ENCODE measurements around the gene TUBD1. TPM values are rescaled to one million over a fixed set of nuclear protein-coding genes. Genes with fewer than 3 reads are reported as not detected.
A peak's percentile ranks its signal among the peaks of the same experiment; 100 is the strongest.
"Not testable (repeated sequence)": the region's sequence is repeated elsewhere in the genome, so short reads cannot be mapped to it uniquely, and the experiment has no call there.

Gene TUBD1
- total RNA-seq, 2 experiments from 2014 or later, result 14.3 to 15.5 TPM

GRCh38 chr17:59837308-59838051, 55.3 kb downstream of the TUBD1 start:
- peak overlapping the region; percentile 100 for H3K27ac Mint-ChIP-seq
- ATAC-seq, result peak; percentile 86
- peak overlapping the region; percentile 95 for H3K4me3 Mint-ChIP-seq
- CTCF ChIA-PET, result interaction anchor here (0.7 to 10.8 kb wide), 5 partner anchors 8 to 83 kb away, joined by 3 to 90 read pairs (median 13); no protein-coding TSS in a partner anchor
- H3K9me3 Mint-ChIP-seq (ENCODE audit: low read depth), result no peaks in the 10 kb centered on the region
- peaks cover 38% of the 10 kb centered on the region for H3K4me1 Mint-ChIP-seq
- H3K36me3 Mint-ChIP-seq, result peaks cover 53% of the 10 kb centered on the region
- peak; percentile 88 for DNase-seq
- no peaks in the 10 kb centered on the region for H3K27me3 Mint-ChIP-seq

DNA sequence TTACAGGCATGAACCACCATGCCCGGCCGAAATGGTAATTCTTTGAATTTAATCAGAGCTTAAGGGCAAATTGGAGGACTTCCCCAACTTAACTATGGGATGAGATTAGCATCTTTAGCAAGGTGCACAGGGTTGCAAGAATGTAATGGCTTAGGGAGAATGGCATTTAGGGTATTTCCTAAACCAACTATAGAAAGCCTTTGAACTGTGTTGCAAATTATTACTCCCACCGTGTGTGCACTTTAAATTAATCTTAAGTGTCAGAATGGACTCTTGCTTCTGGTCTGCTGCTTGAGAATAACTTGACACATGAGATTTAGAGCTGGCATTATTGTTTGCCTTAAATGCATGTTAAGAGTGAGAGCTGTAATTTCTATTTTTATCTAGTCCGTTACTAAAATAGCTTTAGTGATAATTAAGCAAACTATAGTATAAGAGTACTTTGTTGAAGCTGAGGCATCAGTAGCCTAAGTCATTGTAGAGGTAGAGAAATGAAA, 59.8 kb downstream of the TUBD1 start:
- Mint-ChIP-seq H3K4me3 (peak overlapping the region; percentile 10), H3K4me1 (peaks cover 75% of the 10 kb centered on the region), H3K27ac (peak overlapping the region; percentile 88), H3K9me3 (ENCODE audit: low read depth) (no peaks in the 10 kb centered on the region), H3K36me3 (peaks cover 20% of the 10 kb centered on the region), H3K27me3 (no peaks in the 10 kb centered on the region)
- CTCF ChIA-PET, result interaction anchor here (1.6 to 4.3 kb wide), 3 partner anchors 16 to 80 kb away, joined by 3 to 30 read pairs (median 13); no protein-coding TSS in a partner anchor
- DNase-seq (no peak), ATAC-seq (no peak)

DNA sequence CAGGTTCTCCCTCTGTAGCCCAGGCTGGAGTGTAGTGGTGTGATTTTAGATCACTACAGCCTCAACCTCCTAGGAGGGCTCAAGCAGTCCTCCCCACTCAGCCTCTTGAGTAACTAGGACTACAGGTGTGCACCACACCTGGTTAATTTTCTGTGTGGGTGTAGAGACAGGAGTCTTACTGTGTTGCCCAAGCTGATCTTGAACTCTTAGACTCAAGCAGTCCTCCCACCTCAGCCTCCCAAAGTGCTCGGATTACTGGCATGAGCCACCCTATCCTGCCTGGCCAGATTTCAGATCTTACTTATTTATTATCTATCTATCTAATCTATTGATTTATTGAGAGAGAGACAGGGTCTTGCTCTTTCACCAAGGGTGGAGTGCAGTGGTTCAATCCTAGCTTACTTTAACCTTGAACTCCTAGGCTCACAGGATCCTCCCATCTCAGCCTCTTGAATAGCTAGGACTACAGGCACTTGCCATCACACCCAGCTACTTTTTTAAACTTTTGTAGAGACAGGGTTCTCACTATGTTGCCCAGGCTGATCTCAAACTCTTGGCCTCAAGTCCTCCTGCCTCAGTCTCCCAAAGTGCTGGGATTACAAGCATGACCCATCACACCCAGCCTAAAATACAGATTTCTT, 61.8 kb downstream of the TUBD1 start:
- CTCF ChIA-PET, result interaction anchor here (0.6 to 4.3 kb wide), 7 partner anchors 17 to 78 kb away, joined by 3 to 30 read pairs (median 4); partner anchors contain the start of genes RPS6KB1 and TUBD1
- peaks cover 26% of the 10 kb centered on the region for H3K36me3 Mint-ChIP-seq
- peak overlapping the region; percentile 74 for H3K4me3 Mint-ChIP-seq
- ATAC-seq (no peak), DNase-seq (no peak)
- H3K4me1 Mint-ChIP-seq, result peaks cover 80% of the 10 kb centered on the region
- H3K9me3 Mint-ChIP-seq (ENCODE audit: low read depth), result no peaks in the 10 kb centered on the region
- no peaks in the 10 kb centered on the region for H3K27me3 Mint-ChIP-seq
- peak overlapping the region; percentile 98 for H3K27ac Mint-ChIP-seq

DNA sequence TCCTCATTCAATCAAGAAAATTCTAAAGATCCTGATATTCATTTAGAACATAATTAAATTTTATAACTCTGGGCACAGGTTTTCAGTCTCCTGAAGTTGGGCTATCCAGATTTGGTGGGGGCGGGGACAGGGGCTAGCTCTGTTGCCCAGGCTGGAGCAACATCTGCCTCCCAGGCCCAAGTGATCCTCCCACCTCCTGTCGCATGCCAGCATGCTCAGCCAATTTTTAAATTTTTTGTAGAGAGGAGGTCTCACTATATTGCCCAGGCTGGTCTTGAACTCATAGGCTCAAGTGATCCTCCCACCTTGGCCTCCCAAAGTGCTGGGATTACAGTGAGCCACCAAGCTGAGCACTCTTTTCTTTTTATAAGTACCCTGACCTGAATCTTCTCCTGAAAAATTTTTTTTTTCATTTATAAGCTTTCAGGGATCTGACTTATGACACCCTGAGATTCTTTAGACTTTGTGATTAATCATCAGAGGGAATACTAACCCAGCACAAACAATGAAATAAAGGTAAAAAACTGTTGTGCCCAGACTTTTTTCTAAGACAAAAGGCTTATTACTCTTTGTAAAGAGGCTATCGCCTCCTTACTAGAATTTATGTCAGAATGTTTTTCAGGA, 62.6 kb downstream of the TUBD1 start:
- Mint-ChIP-seq H3K9me3 (ENCODE audit: low read depth) (no peaks in the 10 kb centered on the region), H3K36me3 (peaks cover 28% of the 10 kb centered on the region), H3K4me3 (peak overlapping the region; percentile 74), H3K27ac (peak overlapping the region; percentile 98), H3K27me3 (no peaks in the 10 kb centered on the region), H3K4me1 (peaks cover 85% of the 10 kb centered on the region)
- CTCF ChIA-PET, result interaction anchor here (1.0 to 5.2 kb wide), 7 partner anchors 8 to 77 kb away, joined by 3 to 51 read pairs (median 10); no protein-coding TSS in a partner anchor
- DNase-seq, result peak; percentile 61
- no peak for ATAC-seq

DNA sequence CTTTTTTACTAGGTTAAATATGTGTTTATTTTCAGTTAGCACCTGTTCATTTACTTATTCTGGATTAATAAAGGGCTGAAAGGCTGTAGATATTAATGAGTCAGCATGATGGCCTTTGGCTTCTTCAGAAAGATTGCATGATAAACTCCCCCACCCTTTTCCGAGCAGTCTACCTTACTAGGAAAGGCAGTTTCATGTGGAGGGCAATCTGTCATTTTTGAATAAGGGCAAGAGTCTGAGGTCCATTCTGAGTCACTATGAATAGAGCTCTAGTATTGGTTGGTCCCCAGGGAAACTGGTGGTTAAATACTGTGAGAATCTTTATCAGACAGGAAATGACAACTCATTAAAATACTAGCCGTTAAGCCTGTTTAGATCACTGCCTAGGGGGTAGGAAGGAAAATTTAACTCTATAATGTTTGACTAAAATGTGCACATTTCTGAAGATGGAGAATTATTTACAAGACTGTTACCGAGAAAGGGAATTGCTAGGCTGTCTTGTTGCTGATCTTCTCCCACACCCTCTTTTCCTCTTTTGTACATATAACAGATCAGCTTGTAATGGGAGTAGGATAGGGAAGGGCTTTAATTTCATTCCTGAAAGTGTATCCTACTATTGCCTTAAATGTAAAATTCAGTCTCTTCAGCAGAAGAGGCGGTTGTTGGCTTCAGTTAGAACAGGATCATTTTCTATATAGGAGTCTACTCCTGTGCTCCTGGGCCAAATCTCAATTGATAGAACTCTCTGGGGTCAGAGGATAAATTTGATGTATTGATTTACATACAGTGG, 63.3 kb downstream of the TUBD1 start:
- DNase-seq (peak; percentile 80), ATAC-seq (peak; percentile 78)
- Mint-ChIP-seq H3K27ac (peak overlapping the region; percentile 98), H3K36me3 (peaks cover 28% of the 10 kb centered on the region), H3K9me3 (ENCODE audit: low read depth) (no peaks in the 10 kb centered on the region), H3K27me3 (no peaks in the 10 kb centered on the region), H3K4me3 (peak overlapping the region; percentile 74), H3K4me1 (peaks cover 83% of the 10 kb centered on the region)
- CTCF ChIA-PET, result interaction anchor here (0.6 to 5.2 kb wide), 8 partner anchors 9 to 76 kb away, joined by 3 to 51 read pairs (median 7); no protein-coding TSS in a partner anchor

DNA sequence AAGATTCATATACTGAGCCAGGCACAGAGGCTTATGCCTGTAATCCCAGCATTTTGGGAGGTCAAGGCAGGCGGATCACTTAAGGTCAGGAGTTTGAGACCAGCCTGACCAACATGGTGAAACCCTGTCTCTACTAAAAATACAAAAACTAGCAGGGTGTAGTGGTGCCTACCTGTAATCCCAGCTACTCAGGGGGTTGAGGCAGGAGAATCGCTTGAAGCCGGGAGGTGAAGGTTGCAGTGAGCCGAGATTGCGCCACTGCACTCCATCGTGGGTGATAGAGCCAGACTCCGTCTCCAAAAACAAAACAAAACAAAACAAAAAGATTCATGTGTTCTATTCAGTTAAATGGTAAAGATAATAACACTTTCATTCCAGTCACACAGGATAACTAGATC, 63.9 kb downstream of the TUBD1 start:
- ATAC-seq, result peak; percentile 22
- peaks cover 28% of the 10 kb centered on the region for H3K36me3 Mint-ChIP-seq
- CTCF ChIA-PET, result interaction anchor here (1.0 to 5.2 kb wide), 8 partner anchors 10 to 76 kb away, joined by 3 to 51 read pairs (median 7); no protein-coding TSS in a partner anchor
- H3K27me3 Mint-ChIP-seq; DNase-seq; H3K9me3 Mint-ChIP-seq (ENCODE audit: low read depth): not testable (repeated sequence)
- H3K27ac Mint-ChIP-seq, result peak overlapping the region; percentile 98
- peaks cover 79% of the 10 kb centered on the region for H3K4me1 Mint-ChIP-seq
- H3K4me3 Mint-ChIP-seq, result peak overlapping the region; percentile 74

DNA sequence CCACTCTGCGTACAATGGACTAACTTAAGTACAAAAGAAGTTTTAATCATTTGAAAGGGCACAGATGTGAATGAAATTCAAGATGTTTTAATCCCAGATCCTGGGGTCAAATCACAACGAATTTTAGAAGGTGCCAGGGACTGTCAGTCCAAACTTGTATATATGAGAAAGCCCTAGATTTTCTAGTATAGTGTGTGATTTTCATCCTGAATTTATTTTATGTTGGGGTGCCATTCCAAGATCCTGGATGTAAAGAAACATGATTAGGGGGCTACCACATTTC, 64.3 kb downstream of the TUBD1 start:
- Mint-ChIP-seq H3K9me3 (ENCODE audit: low read depth) (no peaks in the 10 kb centered on the region), H3K27ac (peak overlapping the region; percentile 98), H3K27me3 (no peaks in the 10 kb centered on the region), H3K4me3 (peak overlapping the region; percentile 74), H3K36me3 (peaks cover 28% of the 10 kb centered on the region), H3K4me1 (peaks cover 77% of the 10 kb centered on the region)
- CTCF ChIA-PET, result interaction anchor here (0.8 to 5.2 kb wide), 10 partner anchors 10 to 75 kb away, joined by 3 to 51 read pairs (median 5); no protein-coding TSS in a partner anchor
- ATAC-seq (no peak), DNase-seq (no peak)

GRCh38 chr17:59827721-59828477, 64.8 kb downstream of the TUBD1 start:
- Mint-ChIP-seq H3K27ac (peak overlapping the region; percentile 98), H3K4me3 (peak overlapping the region; percentile 74), H3K9me3 (ENCODE audit: low read depth) (no peaks in the 10 kb centered on the region), H3K4me1 (peaks cover 74% of the 10 kb centered on the region), H3K27me3 (no peaks in the 10 kb centered on the region), H3K36me3 (peaks cover 27% of the 10 kb centered on the region)
- DNase-seq (no peak), ATAC-seq (peak; percentile 14)
- CTCF ChIA-PET, result interaction anchor here (0.8 to 5.2 kb wide), 9 partner anchors 10 to 75 kb away, joined by 3 to 51 read pairs (median 5); no protein-coding TSS in a partner anchor

DNA sequence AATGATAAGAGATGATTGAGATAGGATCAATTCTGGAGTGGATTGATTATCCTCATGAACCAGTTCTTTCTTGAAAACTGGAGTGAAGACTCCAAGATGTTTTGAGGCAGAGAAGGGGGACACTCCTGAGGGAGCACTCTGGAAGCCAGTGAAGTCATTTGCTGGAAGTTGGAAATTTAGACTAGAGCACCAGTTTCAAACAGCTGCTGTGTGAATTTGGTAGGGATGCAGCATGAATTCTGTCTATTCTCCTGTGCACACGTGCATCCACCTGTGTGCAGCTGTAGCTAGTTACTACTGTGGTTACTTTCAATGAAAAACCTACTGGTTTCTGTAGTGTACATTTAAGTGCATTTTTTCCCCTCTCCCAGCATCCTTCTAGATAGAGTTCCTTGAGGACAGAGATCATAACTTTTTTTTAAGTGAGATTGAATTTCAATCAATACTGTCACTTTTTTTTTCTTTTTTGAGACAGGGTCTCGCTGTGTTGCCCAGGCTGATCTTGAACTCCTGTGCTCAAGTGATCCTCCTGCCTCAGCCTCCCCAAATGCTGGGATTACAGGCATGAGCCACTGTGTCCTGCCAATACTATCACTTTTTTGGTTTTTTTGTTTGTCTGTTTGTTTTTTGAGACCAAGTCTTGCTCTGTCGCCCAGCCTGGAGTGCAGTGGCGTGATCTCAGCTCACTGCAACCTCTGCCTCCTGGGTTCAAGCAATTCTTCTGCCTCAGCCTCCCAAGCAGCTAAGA, 65.9 kb downstream of the TUBD1 start:
- CTCF ChIA-PET, result interaction anchor here (1.4 to 5.2 kb wide), 5 partner anchors 11 to 74 kb away, joined by 5 to 51 read pairs (median 13); no protein-coding TSS in a partner anchor
- ATAC-seq, result no peak

GRCh38 chr17:59825533-59826322, 67.0 kb downstream of the TUBD1 start:
- Mint-ChIP-seq H3K27ac (peak overlapping the region; percentile 98), H3K36me3 (peaks cover 29% of the 10 kb centered on the region), H3K9me3 (ENCODE audit: low read depth) (no peaks in the 10 kb centered on the region), H3K27me3 (no peaks in the 10 kb centered on the region), H3K4me3 (peak overlapping the region; percentile 74), H3K4me1 (peaks cover 61% of the 10 kb centered on the region)
- CTCF ChIA-PET, result interaction anchor here (1.0 to 5.2 kb wide), 2 partner anchors 34 to 40 kb away, joined by 3 to 51 read pairs; no protein-coding TSS in a partner anchor
- ATAC-seq (peak; percentile 11), DNase-seq (no peak)

More for the DNA sequence above, 65.9 kb downstream of the TUBD1 start:
- Mint-ChIP-seq H3K27me3 (no peaks in the 10 kb centered on the region), H3K36me3 (peaks cover 33% of the 10 kb centered on the region), H3K9me3 (ENCODE audit: low read depth) (no peaks in the 10 kb centered on the region), H3K27ac (peak overlapping the region; percentile 98), H3K4me3 (peak overlapping the region; percentile 74), H3K4me1 (peaks cover 69% of the 10 kb centered on the region)
- DNase-seq, result no peak

DNA sequence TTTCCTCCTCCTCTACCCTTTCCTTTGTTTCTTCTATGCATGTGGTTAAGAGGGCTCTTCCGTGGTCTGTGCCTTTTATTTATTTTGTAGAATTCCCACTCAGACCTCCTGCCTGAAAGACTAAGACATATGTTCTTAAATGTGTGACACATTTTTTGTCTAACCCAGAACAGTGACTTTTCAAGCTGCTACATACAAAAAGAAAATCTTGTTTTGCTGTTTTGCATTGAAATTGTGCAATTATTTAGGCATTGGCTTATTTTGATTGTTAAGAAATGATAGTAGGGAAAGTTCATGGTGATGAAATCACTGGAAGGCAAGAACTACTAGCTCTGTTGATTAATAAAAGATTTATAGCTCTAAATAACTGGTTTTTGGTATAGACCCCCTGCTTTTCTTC, 76.8 kb downstream of the TUBD1 start:
- H3K27ac Mint-ChIP-seq, result no peak overlapping the region
- peaks cover 42% of the 10 kb centered on the region for H3K4me1 Mint-ChIP-seq
- peaks cover 43% of the 10 kb centered on the region for H3K36me3 Mint-ChIP-seq
- DNase-seq, result no peak
- CTCF ChIA-PET, result interaction anchor here (1.2 to 2.8 kb wide), 2 partner anchors 13 to 18 kb away, joined by 3 to 10 read pairs; no protein-coding TSS in a partner anchor
- H3K4me3 Mint-ChIP-seq, result no peak overlapping the region
- no peak for ATAC-seq
- H3K9me3 Mint-ChIP-seq (ENCODE audit: low read depth), result no peaks in the 10 kb centered on the region
- H3K27me3 Mint-ChIP-seq, result no peaks in the 10 kb centered on the region
